Left lung (tissue), 10 donors: ENCODE results near the gene PDE4B. TPM values are rescaled to one million over a fixed set of nuclear protein-coding genes. Genes with fewer than 3 reads are reported as not detected.

ENCODE experiments used
- ATAC-seq: fragments of 200-7000 bp; cut with Tn5 transposase; one replicate; pipeline ENCODE4 v1.9.1; 2020; ENCODE audit warnings: moderate library complexity
- DNase-seq, 4 donors: peaks; one replicate each; pipeline ENCODE4 v3.0.0-alpha.2; 2013 to 2020
- H3K27ac ChIP-seq, 2 donors: fragments of 200-600 bp; sonication (generic) in 1 of 2; one replicate each; pipeline versions ENCODE4 v1.5.0 to v1.8.0; 2020 to 2021
- H3K27me3 ChIP-seq, 2 donors: fragments of 200-600 bp; sonication (generic) in 1 of 2; one replicate each; pipeline versions ENCODE4 v1.5.0 to v1.8.0; 2020 to 2021
- H3K36me3 ChIP-seq, 2 donors: fragments of 200-600 bp; sonication (generic) in 1 of 2; one replicate each; pipeline versions ENCODE4 v1.5.0 to v1.8.0; 2020 to 2021
- H3K4me1 ChIP-seq, 2 donors: fragments of 200-600 bp; one replicate each; pipeline ENCODE4 v1.8.0; 2021
- H3K4me3 ChIP-seq, 2 donors: fragments of 200-600 bp; sonication (generic) in 1 of 2; one replicate each; pipeline versions ENCODE4 v1.5.0 to v1.8.0; 2020 to 2021; ENCODE audit warnings: mild to moderate bottlenecking in 1 of 2
- H3K9me3 ChIP-seq, 2 donors: fragments of 200-600 bp; sonication (generic) in 1 of 2; one replicate each; pipeline versions ENCODE4 v1.5.0 to v1.8.0; 2020 to 2021
- CTCF ChIP-seq, 2 donors: fragments of 200-600 bp; sonication (generic) in 1 of 2; IDR thresholded peaks; one replicate each; pipeline versions ENCODE4 v1.5.0 to v1.8.0; 2021; ENCODE audit warnings: antibody characterized with exemption in 2 of 2
- intact Hi-C, 2 donors: fragments of 100-400 bp; cut with DNase I; formaldehyde crosslinking; loops; one replicate each; pipeline versions ENCODE4 v1.11.2 to v1.14.2; 2022
- polyA plus RNA-seq, 6 donors: library from polyadenylated mRNA; unstranded; fragments of 120-200 nt; gene quantifications; one replicate each; pipeline ENCODE4 v1.2.1, GENCODE V29; 2013; ENCODE audit not compliant: insufficient read length in 6 of 6
- total RNA-seq, 2 donors: library from RNA; stranded (reverse); fragmentation: NEBNext Ultra II Directional; extraction: Animal tissue kit (Norgen Biotek cat#: 25700); gene quantifications; one replicate each; pipeline ENCODE4 v1.2.1, GENCODE V29; 2021
- donor health status: DM: no; HTN: yes; CAD: no.
- donor health status: DM: no; HTN: no; CAD: no.

The PDE4B gene
- total and polyA plus RNA-seq, 8 donors: 8.6 to 50.7 (median 19.2) TPM

DNA sequence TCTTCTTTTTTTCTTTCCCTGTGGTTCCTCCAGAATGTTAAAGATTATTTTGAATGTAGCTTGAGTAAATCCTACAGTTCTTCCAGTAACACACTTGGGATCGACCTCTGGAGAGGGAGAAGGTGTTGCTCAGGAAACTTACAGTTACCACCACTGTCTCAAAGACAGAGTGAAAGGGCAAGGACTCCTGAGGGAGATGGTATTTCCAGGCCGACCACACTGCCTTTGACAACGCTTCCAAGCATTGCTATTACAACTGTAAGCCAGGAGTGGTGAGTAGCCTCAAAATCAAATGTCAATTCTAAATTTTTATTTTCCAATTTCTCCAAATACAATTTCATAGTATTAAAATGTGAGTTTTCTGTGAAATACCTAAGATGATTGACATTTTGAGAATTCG is 125.9 kb downstream of the PDE4B start:
- intact Hi-C loops: no loop called here
- no peak overlapping the region for H3K27ac ChIP-seq
- H3K27me3 ChIP-seq: no peaks in the 10 kb centered on the region
- no peaks in the 10 kb centered on the region for H3K36me3 ChIP-seq
- H3K9me3 ChIP-seq: no peaks in the 10 kb centered on the region
- TF ChIP-seq CTCF (IDR thresholded peaks at IDR 0.05): no peak
- DNase-seq (no peak), ATAC-seq (no peak)
- no peak overlapping the region for H3K4me3 ChIP-seq
- no peaks in the 10 kb centered on the region for H3K4me1 ChIP-seq

DNA sequence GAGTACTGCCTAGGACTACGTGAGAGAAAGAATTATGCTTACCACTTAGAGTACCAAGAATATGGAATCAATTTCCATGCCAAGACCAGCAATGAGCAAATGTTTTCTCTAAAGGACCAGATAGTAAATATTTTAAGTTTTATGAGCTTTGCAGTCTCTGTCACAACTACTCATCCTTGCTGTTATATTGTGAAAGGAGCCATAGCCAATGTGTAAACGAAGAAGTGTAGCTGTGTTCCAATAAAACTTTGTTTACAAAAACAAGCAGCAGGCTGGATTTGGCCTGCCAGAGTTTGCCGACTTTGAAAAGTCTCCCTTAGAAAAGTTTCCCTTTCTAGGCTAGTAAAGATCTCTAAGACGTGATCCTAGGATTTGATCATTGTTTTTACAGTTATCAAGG is 128.8 kb downstream of the PDE4B start:
- intact Hi-C loops: no loop called here
- TF ChIP-seq CTCF (IDR thresholded peaks at IDR 0.05): no peak
- no peak for ATAC-seq
- no peaks in the 10 kb centered on the region for H3K36me3 ChIP-seq
- no peak overlapping the region for H3K4me3 ChIP-seq
- no peaks in the 10 kb centered on the region for H3K4me1 ChIP-seq
- DNase-seq: no peak
- no peaks in the 10 kb centered on the region for H3K27me3 ChIP-seq
- no peaks in the 10 kb centered on the region for H3K9me3 ChIP-seq
- H3K27ac ChIP-seq: no peak overlapping the region

DNA sequence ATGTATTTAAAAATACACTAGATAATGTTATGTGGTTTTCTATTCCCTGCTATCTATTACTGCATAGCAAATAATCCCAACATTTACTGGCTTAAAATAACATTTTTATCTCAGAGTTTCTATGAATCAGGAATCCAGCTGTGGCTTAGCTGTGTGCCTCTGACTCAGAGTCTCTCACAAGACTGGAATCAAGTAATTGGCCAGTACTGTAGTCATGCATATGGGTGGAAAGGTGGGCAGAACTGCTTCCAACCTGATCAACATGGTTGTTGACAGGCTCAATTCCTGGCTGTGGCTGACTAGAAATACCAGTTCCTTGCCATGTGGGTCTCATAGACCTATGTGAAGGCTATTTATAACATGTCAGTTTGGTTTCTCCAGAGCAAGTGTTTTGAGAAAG is 131.8 kb downstream of the PDE4B start:
- ATAC-seq (peak; percentile 50), DNase-seq (no peak)
- intact Hi-C loops: no loop called here
- no peaks in the 10 kb centered on the region for H3K27me3 ChIP-seq
- no peak overlapping the region for H3K4me3 ChIP-seq
- TF ChIP-seq CTCF (IDR thresholded peaks at IDR 0.05): no peak
- no peaks in the 10 kb centered on the region for H3K36me3 ChIP-seq
- peaks cover 0 to 6% of the 10 kb centered on the region in 2 donors for H3K9me3 ChIP-seq
- H3K4me1 ChIP-seq: no peaks in the 10 kb centered on the region
- H3K27ac ChIP-seq: no peak overlapping the region

GRCh38 chr1:65938506-65938905 is 145.8 kb downstream of the PDE4B start:
- intact Hi-C loops: no loop called here
- Histone ChIP-seq H3K36me3 (no peaks in the 10 kb centered on the region), H3K4me1 (no peaks in the 10 kb centered on the region), H3K27me3 (no peaks in the 10 kb centered on the region), H3K9me3 (peaks cover 0 to 3% of the 10 kb centered on the region in 2 donors), H3K4me3 (no peak overlapping the region), H3K27ac (no peak overlapping the region)
- DNase-seq (no peak), ATAC-seq (no peak)
- TF ChIP-seq CTCF (IDR thresholded peaks at IDR 0.05): no peak

GRCh38 chr1:65939191-65939590 is 146.5 kb downstream of the PDE4B start:
- Histone ChIP-seq H3K27ac (no peak overlapping the region), H3K9me3 (peaks cover 0 to 3% of the 10 kb centered on the region in 2 donors), H3K36me3 (no peaks in the 10 kb centered on the region), H3K27me3 (no peaks in the 10 kb centered on the region), H3K4me1 (no peaks in the 10 kb centered on the region), H3K4me3 (no peak overlapping the region)
- no peak for ATAC-seq
- no peak for DNase-seq
- TF ChIP-seq CTCF (IDR thresholded peaks at IDR 0.05): no peak
- intact Hi-C loops: no loop called here
